GM18907 (cell line): ENCODE measurements around the gene C5.
"Not testable (repeated sequence)": the region's sequence is repeated elsewhere in the genome, so short reads cannot be mapped to it uniquely, and the experiment has no call there.

Source experiments
- ATAC-seq: cut with Tn5 transposase; IDR thresholded peaks from one replicate; pipeline ENCODE4 v1.9.1; 2021; ENCODE audit warnings: mild to moderate bottlenecking, moderate library complexity; ENCODE audit not compliant: unreplicated experiment

The C5 gene

GRCh38 chr9:121053544-121053943, 3.5 kb upstream of the C5 start:
- ATAC-seq: no peak

DNA sequence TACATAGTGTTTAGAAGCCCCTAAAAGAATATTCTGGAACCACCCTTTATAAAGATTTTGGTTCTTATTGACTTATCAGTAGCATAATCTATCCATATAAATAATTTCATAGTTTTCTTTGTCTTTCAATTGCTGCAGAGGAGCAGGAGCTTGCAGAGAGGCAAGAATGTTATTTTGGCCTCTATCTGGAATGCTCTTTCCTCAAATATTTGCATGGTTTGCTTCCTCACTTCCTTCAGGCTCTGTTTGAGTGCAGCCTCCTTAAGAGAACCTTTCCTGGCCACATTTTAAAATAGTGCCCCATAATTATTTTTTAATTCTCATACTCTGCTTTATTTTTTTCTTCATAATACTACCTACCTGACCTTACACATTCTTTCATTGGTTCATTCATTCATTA, 1.5 kb downstream of the C5 start:
- ATAC-seq: no peak

GRCh38 chr9:121048175-121048574, 1.9 kb downstream of the C5 start:
- ATAC-seq: no peak

DNA sequence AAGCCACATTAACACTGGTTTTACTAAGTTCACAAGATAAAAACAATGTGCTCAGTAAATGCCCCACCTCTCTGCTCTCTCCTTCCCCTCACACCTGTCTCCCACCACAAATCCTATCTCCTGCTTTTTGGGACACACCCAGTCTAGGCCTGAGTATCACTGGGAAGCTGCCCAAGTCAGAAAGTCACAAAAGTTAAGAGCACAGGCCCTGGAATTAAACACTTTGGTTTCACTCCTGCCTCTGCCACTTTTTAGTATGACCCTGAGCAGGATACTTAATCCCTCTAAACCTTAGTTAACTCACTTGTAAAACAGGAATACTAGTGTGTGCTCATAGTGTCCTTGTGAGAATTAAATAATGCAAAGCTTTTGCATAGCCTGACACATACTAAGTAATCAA, 11.3 kb downstream of the C5 start:
- ATAC-seq: no peak

DNA sequence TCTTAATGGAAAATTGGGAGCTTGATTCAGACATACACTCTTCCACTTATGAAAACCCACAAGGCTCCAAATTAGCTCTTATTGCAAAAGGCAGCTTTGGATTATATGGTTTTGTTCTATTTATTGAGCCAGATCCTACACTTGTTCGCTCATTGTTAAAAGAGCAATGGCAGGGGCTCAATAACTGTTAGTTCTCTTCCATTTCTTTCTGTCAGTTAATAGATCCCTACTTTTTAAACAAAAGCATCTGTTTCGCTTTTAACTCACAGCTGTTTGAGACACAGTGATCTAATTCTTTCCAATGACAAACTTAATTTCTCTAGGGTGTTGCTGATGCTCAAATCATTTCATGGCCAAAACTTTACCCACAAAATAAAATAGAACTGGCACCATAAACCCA, 11.7 kb downstream of the C5 start:
- ATAC-seq: no peak

DNA sequence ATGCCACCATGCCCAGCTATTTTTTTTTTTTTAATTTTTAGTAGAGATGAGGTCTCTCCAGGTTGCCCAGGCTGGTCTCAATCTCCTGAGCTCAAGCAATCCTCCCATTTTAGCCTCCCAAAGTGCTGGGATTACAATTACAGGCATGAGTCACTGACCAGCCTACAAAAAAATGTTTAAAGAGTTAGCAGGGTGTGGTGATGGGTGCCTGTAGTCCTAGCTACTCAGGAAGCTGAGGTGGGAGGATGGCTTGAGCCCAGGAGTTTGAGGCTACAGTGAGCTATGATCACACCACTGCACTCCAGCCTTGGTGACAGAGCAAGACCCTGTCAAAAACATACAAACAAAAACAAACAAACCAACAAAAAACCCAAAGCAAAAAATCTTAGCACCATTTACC, 14.4 kb downstream of the C5 start:
- ATAC-seq: not testable (repeated sequence)

- no peak for ATAC-seq
Observed at GRCh38 chr9:121034529-121034928, 15.5 kb downstream of the C5 start.

GRCh38 chr9:121029469-121029868, 20.6 kb downstream of the C5 start:
- no peak for ATAC-seq

- not testable (repeated sequence) for ATAC-seq
Observed at GRCh38 chr9:121028285-121028684, 21.8 kb downstream of the C5 start.

DNA sequence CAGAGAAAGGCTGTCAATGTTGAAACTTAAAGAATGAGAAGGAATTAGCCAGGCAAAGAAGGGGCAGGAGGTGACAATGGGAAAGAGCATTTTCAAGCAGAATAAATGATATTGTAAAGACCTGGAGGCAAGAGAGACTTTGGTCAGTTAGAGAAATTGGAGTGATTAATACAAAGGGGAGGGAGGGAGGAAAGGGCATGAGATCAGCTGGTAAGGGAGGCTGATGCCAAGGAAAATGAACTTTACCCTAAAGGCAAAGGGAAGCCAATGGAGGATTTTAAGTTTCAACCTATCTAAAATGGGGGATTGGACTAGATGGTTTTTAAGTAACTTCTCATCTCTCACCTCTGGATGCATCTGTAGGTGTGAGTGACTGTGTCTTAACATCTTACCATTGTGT, 23.3 kb downstream of the C5 start:
- no peak for ATAC-seq

DNA sequence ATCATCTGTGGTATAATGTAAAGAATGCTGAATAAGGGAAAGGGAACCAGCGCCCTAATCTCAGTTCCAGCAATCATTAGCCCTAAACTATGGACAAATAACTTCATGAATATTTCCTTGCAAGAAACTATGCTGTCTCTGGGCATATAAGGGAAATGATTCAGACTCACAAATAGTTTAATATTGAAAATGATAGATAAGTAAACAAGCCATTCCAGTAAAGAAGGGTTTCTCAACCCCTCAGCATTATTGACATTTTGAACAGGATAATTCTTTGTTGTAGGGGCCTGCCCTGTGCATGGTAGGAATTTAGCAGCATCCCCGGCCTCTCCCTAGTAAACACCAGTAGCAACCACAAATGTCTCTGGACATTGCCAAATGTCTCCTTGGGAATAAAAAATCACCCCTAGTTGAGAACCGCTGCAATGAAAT, 23.8 kb downstream of the C5 start:
- no peak for ATAC-seq

DNA sequence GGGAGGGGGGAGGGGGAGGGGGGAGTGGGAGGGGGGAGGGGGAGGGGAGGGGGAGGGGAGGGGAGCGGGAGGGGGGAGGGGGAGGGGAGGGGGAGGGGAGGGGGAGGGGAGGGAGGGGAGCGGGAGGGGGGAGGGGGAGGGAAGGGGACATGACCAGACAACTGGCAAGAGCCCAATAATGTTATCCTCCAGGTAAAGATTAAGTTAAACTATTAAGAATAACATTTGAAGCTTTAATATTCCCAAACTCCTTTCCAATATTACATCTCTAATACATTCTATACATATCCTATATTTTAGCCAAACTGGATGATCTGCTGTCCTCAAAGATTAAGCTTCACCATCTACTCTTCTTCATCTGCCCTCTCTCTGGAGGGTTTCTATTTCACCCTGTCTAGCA, 25.8 kb downstream of the C5 start:
- no peak for ATAC-seq

DNA sequence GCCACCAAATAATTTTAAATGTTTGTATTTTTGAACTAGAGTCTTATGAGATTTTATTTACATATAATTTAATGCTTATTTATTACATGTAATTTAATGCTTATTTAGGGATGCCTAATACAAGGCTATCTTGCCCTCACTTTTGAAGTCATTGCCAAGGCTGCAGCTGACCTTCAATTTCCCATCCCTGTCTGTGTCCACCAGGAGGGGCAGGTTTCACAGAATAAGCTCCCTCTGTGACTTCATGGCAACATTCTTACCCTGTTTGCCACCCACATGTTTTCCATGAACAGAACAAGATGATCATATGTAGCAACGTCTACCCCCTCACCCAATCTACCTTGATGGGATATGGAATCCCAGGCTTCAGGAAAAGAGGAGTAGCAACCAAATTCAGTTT, 27.0 kb downstream of the C5 start:
- ATAC-seq: no peak

GRCh38 chr9:121021301-121021700, 28.8 kb downstream of the C5 start:
- no peak for ATAC-seq

- ATAC-seq: no peak
Observed at GRCh38 chr9:121019273-121019672, 30.8 kb downstream of the C5 start.

DNA sequence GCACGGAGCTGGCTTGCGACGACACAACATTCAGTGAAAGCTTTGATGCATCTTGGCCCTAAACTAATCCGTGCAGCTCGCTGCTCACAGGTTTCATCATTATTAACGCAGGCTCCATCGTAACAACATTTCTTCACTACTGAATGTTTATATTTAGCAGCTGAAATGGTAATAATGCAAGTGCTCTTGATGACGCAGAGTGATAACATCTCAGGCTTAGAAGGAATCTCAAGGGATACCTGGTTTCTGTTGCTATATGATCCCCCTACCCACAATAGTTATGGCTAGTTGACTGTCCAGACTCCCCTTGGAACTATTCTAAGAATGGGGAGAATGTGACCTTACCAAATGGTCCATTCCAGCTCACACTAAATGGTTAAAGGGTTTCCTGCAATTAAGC, 36.2 kb downstream of the C5 start:
- ATAC-seq: no peak

GRCh38 chr9:121009650-121010049, 40.4 kb downstream of the C5 start:
- no peak for ATAC-seq

DNA sequence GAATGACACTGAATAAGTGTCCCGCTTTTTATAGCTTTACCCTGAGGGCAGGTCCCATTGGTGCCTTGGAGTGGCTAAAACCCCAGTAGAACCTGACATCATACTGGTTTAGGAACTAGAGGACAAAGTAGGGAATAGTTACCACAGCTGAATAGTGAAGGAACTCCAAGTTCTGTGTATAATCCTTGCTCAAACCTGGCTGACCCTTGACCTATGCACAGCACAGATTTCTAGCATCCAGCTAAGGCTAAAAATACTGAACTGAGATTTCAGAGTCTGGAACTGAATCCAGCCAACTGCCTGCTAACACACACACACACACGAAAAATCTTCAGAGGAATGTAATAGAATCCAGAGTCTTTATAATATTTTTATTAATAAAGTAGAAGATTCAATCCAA, 50.8 kb downstream of the C5 start:
- ATAC-seq: no peak

DNA sequence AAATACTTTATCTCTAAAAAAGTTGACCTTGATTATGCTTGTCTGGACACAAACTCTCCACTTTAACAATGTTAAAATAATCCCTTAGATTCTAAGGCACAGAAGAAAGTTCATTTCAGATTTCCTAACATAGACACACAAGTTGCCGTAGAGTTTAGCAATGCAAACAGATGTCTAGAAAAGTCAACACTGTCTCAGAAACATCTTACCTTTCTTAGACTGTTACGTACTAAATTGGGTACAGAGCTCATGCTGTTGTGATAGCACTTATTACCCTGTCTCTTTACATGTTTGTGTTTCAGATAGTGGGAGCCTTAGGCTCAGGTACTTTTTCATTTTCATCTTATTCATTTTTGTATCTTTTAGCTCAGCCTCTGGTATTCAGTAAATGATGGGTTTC, 52.0 kb downstream of the C5 start:
- ATAC-seq: no peak

- no peak for ATAC-seq
Observed at GRCh38 chr9:120997502-120997901, 52.6 kb downstream of the C5 start.

DNA sequence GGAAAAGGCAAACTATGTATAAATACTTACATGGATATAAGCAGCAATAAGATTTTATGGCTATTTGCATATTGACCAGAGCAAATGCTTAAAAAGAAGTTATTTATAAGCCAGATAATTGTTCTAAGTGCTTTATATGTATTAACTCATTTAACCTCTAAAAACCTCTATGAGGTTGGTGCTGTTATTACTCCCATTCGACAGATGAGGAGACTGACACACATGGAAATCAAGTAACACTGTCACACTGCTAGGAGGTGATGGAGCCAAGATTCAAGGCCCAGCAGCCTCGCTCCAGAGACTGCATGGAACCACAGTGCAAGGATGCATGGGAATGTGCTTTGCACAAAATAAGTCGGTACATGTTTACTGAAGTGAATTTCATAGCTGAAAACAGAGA, 53.7 kb downstream of the C5 start:
- ATAC-seq: no peak

DNA sequence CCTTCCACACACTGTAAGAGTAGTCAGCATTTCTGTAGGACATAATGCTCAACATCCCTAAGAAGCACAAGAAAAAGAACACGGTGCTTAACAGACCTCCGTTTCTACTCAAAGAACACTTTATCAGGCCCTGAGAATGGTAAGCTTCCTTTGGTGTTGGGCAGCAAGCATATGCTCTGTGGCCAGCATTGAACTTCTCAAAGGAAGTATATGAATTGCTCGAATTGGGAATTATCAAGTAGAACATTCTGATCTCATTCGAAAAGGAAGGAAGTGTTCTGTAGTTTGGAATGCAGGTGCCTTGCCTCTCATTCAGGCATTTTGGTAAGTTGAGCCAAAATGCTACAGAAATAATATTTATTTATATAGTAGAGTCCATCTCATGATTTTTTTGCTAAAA, 61.0 kb downstream of the C5 start:
- ATAC-seq: no peak

DNA sequence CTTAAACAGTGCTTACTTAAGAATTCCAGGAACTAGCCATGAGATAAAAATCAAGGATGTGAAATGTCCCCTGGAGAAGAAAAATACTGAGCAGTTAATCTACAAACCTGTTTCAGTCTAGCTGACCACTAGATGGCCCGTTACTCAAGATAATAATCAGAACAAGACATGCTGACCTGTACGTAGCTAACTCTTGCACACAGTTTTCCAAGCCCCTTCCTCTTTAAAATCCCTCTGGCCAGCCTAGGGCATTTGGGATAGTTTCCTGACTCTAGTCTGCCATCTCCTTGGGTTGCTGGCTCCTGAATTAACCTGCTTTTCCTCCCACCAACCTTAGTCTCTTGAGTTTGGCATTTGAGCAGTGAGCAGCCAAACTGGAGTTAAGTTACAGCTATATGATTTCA, 64.3 kb downstream of the C5 start:
- no peak for ATAC-seq

DNA sequence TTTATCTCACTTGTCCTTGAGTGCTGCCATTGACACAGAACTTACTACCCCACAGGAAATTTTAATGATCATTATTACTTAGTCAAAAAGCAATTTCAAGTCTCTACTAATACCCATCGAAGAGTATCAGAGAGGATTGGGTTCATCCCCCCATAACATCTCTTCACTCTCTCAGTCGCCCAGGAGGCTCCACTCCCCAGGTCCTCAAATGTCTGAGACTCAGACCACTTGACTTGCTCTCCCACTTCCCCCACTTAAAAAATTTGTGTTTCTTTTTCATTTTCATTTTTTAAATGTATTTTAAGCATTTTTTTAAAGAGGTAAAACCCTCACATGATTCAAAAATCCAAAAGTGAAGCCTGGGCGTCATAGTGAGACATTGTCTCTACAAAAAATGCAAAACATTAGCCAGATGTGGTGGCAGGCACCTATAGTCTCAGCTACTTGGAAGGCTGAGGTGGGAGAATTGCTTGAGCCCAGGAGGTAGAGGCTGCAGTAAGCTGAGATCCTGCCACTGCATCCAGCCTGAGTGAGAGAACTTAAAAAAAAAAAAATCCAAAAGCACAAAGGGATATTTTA, 66.7 kb downstream of the C5 start:
- ATAC-seq: no peak
